ENCODE measurements around the gene MYOM1. TPM values are rescaled to one million over a fixed set of nuclear protein-coding genes. Genes with fewer than 3 reads are reported as not detected.

Gene MYOM1
- total RNA-seq, 2 experiments from 2014 or later: 1.0 to 1.3 TPM

- POLR2A ChIA-PET: no interaction called here
- DNase-seq (no peak), ATAC-seq (no peak)
- intact Hi-C loops (cut with micrococcal nuclease): loop anchor here (10.0 kb wide), 1 partner anchor 223 kb away; no protein-coding TSS in a partner anchor
- Mint-ChIP-seq H3K4me3 (no peak overlapping the region), H3K27ac (no peak overlapping the region), H3K4me1 (ENCODE audit: low read depth) (no peaks in the 10 kb centered on the region), H3K9me3 (no peaks in the 10 kb centered on the region), H3K36me3 (ENCODE audit: low read depth) (no peaks in the 10 kb centered on the region), H3K27me3 (no peaks in the 10 kb centered on the region)
- CTCF ChIA-PET: interaction anchor here (1.1 kb wide), 1 partner anchor 210 kb away, joined by 3 read pairs; no protein-coding TSS in a partner anchor
- TF ChIP-seq CTCF (IDR thresholded peaks at IDR 0.05): no peak
Observed at GRCh38 chr18:3157606-3158005, 62.2 kb downstream of the MYOM1 start.

GRCh38 chr18:3157086-3157485 is 62.7 kb downstream of the MYOM1 start:
- Mint-ChIP-seq H3K27me3 (no peaks in the 10 kb centered on the region), H3K27ac (no peak overlapping the region), H3K9me3 (no peaks in the 10 kb centered on the region), H3K4me1 (ENCODE audit: low read depth) (no peaks in the 10 kb centered on the region), H3K36me3 (ENCODE audit: low read depth) (no peaks in the 10 kb centered on the region), H3K4me3 (no peak overlapping the region)
- intact Hi-C loops (cut with micrococcal nuclease): loop anchor here (10.0 kb wide), 1 partner anchor 222 kb away; no protein-coding TSS in a partner anchor
- POLR2A ChIA-PET: no interaction called here
- TF ChIP-seq CTCF (IDR thresholded peaks at IDR 0.05): no peak
- ATAC-seq (no peak), DNase-seq (no peak)
- CTCF ChIA-PET: interaction anchor here (1.1 to 2.0 kb wide), 2 partner anchors 28 to 209 kb away, joined by 3 to 11 read pairs; no protein-coding TSS in a partner anchor

- Mint-ChIP-seq H3K36me3 (ENCODE audit: low read depth) (no peaks in the 10 kb centered on the region), H3K4me3 (no peak overlapping the region), H3K27me3 (no peaks in the 10 kb centered on the region), H3K4me1 (ENCODE audit: low read depth) (peaks cover 2% of the 10 kb centered on the region), H3K27ac (no peak overlapping the region), H3K9me3 (no peaks in the 10 kb centered on the region)
- TF ChIP-seq CTCF (IDR thresholded peaks at IDR 0.05): no peak
- CTCF ChIA-PET: interaction anchor here (1.1 to 2.5 kb wide), 4 partner anchors 27 to 209 kb away, joined by 3 to 12 read pairs (median 10); no protein-coding TSS in a partner anchor
- no peak for ATAC-seq
- POLR2A ChIA-PET: no interaction called here
- intact Hi-C loops (cut with micrococcal nuclease): loop anchor here (10.0 kb wide), 1 partner anchor 221 kb away; no protein-coding TSS in a partner anchor
- no peak for DNase-seq
Observed at GRCh38 chr18:3156325-3156640, 63.5 kb downstream of the MYOM1 start.

- ATAC-seq: no peak
Observed at GRCh38 chr18:3154214-3154613, 65.6 kb downstream of the MYOM1 start.

More at GRCh38 chr18:3154214-3154613, 65.6 kb downstream of the MYOM1 start:
- Mint-ChIP-seq H3K4me1 (ENCODE audit: low read depth) (peaks cover 2% of the 10 kb centered on the region), H3K27ac (no peak overlapping the region), H3K4me3 (no peak overlapping the region), H3K36me3 (ENCODE audit: low read depth) (no peaks in the 10 kb centered on the region), H3K9me3 (no peaks in the 10 kb centered on the region), H3K27me3 (no peaks in the 10 kb centered on the region)
- no peak for DNase-seq
- no peak for TF ChIP-seq CTCF (IDR thresholded peaks at IDR 0.05)
- ChIA-PET CTCF (interaction anchor here (1.4 to 2.5 kb wide), 2 partner anchors 8 to 92 kb away, joined by 4 to 12 read pairs; no protein-coding TSS in a partner anchor), POLR2A (no interaction called here)
- intact Hi-C loops (cut with micrococcal nuclease): loop anchor here (10.0 kb wide), 1 partner anchor 219 kb away; no protein-coding TSS in a partner anchor
